NCI-H2107 (cell line): ENCODE measurements around the gene PRAC2.

Experiments used
- DNase-seq: peaks from one replicate; lab custom pipeline; 2025; lab: John Stamatoyannopoulos, UW

Gene PRAC2

DNA sequence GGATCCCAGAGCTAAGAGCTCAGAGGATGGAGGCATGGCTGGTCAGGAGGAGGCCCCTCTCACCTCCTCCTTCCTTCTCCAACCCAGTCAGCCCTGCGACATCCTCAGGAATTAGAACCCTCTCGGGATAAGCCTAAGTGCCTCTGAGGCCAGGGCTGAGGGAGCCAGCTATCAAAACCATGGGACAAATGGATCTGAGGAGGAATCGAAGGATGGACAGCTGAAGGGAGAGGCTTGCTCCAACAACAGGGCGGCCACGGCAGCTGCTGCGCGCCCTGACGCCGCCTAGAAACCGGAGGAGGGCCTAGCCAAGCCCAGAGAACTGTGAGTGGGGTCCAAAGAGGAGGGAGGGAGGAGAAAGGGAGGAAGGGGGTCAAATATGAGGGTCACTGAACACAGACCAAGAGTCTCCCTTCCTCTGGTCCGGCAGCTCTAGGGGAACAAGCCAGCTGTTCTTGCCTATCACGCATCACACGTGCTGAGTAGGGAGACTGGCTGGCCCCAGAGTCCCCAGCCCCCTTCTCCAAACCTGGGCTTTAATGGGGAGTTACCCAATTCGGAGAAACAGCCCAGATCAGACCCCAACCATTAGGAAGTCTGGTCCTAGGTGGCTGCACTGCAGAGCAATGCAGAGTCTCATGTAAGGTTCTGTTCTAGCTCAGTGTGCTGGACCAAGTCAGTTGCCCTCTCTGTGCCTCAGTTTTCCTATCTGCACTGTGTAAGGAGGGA is 11.5 kb downstream of the PRAC2 start:
- no peak for DNase-seq

- DNase-seq: no peak
Measured at GRCh38 chr17:48735062-48735351, 12.0 kb downstream of the PRAC2 start.

DNA sequence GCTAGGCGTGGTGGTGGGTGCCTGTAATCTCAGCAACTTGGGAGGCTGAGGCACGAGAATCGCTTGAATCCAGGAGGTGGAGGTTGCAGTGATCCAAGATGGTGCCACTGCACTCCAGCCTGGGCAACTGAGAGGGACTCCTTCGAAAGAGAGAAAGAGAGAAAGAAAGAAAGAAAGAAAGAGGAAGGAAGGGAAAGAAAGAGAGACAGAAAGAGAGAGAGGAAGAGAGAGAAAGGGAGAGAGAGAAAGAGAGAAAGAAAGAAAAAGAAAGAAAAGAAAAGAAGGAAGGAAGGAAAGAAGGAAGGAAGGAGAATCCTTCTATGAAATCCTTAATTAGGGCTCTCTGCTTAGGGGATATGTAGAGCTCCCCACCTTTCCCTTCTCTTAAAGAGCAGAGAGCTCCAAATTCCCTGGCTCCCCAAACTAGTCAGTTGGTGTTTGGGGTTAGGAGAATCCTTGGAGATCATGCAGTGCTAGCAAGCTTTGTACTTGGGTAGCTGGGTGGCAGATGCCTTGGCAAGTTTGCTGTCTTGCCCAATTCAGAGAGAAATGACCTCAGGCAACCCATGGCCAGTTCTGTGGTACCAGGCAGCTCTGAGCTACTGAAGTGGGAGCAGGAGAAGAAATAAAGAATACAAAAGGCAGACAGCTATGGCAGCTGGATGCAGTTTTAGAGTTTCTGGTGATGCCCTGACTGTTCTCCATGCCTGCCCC is 14.5 kb downstream of the PRAC2 start:
- no peak for DNase-seq

GRCh38 chr17:48738424-48738802 is 15.4 kb downstream of the PRAC2 start:
- no peak for DNase-seq

GRCh38 chr17:48738803-48739526 is 16.0 kb downstream of the PRAC2 start:
- DNase-seq: no peak

- no peak for DNase-seq
Measured at GRCh38 chr17:48740537-48740936, 17.6 kb downstream of the PRAC2 start.

GRCh38 chr17:48745381-48746275 is 22.6 kb downstream of the PRAC2 start:
- DNase-seq: no peak

- no peak for DNase-seq
Measured at GRCh38 chr17:48746916-48747444, 24.0 kb downstream of the PRAC2 start.

DNA sequence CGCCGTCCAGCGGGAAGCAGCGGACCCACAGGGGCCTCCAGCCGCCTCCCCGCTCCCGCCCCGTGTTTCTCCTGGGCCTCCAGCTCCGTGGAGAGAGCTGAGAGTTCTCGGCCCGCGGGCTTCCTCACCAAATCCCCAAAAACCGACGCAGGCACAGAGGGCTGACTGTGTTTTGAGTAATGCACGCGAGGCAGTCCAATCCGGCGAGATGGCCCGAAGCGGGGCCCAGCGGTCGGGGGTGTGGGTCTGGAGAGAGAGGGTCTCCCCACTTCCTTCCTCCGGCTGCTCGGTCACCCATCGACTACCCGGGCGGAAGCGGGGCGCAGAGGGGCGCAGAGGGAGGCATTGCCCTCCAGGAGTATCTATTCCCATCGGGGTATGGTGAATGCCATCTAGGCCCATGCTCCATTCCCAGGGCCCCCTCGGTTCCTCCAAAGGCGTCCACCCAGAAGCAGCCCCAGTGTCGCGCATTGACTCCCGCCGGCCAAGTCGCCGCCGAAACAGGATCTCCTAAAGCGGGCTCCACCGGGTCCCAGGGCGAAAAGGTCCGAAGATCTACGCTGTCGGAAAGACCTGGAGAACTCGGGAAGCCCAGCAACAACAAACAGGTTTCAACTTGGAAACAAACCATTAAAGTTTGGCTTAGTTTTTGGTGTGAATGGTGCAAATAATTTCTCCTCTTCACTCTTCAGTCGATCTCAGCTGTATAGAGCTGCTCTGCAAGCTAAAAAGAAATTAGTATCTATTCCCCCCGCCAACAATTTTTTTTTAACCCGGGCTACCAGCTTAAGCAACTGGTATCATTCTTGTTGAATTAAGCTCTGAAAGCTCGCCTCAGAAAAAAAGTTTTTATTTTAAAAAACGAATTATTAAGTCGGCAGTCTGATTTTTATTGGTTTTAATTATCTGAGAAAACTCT is 24.7 kb downstream of the PRAC2 start:
- DNase-seq: no peak

- no peak for DNase-seq
Measured at GRCh38 chr17:48748718-48749566, 26.0 kb downstream of the PRAC2 start.

DNA sequence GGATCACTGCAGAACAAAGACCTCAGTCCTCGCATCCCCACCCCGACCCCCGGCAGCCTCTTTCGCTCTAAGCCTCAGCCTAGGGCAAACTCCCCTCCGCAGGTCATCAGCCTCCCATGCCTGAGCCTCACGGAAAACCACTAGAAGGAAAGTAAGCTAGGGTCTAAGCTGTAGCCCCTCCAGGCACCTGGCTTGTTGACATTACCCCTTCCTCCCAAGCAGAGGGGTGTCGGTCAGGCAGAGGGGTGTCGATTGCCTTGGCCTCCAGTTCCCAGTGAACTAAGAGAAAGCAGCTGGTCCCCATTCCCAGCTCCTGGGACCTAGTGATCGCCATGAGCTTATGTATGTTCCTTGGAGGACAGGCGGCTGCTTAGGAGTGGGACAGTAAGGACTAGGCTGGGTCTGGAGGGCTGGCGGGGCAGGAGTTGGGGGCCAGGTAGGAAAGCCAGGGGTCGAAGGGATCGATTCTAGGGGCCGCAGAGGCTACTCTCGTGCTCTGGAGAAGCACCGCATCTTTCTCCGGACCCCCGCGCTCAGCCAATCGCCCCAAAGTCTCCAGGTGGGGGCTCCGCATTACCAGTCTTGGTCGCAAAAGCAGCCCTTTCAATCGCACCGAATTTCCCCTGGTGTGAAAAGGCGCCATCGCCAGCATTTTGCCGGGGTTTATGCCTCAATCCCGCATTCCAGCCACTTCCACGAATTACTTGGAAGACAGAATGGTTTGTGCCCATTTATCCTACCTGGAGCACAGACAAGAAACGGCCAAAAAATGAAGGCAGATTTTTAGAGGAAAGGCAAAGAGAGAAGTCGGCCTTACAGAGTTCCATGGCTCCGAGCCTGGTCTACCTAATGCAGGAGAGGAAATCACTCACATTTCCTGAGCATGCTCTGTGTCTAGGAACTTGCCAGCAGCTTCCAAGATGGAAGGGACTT is 26.9 kb downstream of the PRAC2 start:
- no peak for DNase-seq

GRCh38 chr17:48751172-48751571 is 28.2 kb downstream of the PRAC2 start:
- DNase-seq: no peak

DNA sequence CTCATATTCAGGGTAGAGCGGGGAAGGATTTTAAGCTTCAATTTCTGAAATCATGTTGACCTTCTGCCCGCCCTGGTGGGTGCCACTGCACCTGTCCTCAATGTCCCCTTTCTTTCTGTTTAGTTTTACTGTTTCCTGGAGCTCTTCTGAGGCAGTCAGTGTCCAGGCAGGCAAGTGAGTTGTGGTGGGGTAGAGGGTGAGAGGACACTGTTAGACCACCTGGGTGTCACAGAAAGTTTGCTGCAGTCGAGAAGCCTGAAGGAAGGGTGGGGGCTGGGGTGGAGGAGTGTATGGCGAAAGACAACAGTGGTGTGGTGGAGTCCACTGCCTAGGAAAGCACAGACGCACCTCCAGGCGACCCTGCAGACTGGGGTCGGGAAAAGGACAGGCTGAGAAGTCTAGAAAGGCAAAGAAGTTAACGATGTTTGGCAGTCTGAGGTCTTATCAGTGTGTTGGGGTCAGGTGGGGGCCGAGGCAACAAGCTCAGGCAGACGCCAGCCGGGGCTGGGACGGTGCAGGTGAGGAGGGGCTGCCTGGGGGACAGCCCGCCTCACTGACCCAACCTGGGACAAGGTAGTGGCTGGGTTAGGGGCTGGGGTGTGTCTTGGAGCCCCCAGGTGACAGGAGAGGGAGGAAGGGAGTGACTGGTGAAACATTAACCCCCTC is 28.9 kb downstream of the PRAC2 start:
- no peak for DNase-seq

DNA sequence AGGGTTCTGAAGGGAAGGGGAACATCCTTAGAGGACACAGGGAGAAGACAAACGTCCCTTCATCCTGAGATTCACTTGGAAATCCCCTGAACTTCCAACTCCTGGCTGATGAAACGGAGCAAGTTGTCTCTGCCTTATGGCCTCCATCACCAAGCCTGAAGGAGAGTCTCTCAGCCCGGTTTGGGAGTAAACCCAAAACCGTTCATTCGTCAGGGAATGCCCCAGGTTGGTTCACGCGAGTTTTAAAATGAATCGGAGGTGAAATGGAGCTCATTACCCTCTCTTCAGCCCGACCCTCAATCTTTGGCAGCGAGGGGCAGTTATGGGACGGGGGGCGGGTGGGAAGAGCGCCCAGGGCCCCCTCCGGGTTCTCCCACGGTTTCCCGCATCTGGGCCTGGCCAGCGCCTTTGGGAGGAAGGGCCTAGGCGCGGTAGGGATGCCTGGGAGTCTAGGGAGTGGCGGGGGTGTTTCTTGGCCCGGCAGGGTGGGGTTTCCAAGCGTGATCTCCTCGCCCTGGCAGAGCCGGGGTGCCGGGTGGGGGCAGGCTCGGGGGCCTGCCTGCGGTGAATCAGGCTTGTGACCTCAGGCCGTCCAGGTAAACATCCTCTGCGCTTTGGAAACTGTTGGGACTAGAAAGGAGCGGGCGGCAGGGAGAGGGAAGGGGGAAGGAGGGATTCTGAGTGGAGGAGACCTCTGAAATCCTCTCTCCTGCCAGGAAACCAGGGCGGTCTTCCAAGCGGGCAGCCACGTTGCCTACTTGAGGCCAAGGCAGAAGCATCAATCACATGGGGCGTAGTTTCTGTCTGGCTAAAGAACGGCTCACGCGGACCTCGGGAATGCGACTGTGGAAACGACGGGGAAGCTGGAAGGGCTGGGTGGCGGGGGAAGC is 29.7 kb downstream of the PRAC2 start:
- DNase-seq: no peak

DNA sequence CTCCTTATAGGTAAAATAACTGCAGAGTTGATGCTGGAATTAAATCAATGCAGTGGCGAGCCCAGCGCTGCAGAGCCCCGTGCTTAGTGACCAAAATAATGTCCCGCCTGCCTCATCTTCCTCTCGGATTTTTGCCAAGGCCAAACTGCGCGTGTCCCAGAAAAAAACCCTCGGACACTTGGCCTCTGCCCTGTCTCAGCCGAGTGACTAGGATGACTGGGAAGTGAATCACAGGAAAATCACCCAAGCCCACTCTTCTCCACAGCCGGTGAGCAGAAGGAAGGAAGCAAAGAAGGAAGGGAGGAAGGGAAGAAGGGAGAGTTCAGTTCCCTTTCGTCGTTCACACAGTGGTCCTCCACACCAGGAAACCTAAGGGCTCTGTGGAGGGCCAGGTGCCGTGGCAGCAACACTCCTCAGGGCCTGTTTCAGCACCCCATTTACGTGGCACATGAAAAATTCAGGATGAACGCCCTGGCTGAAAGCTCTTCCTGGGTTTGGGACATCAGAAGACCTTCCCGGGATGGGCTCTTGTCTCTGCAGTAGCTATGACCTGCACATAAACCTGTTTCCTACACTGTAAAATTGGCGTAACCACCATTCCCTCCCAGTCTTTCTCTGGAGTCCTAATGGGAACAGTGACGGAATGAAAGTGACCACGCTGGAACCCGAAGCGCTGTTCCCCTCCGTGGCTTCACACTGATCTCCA is 31.0 kb downstream of the PRAC2 start:
- no peak for DNase-seq

- no peak for DNase-seq
Measured at GRCh38 chr17:48754500-48755261, 31.7 kb downstream of the PRAC2 start.
